GM19193 (cell line): Measurements from ENCODE around the gene ZNF511.

Source experiments
- POLR2A ChIP-seq: IDR thresholded peaks from 4 replicates; pipeline ENCODE4 v1.6.1; 2011; ENCODE audit not compliant: insufficient read depth, insufficient read length; ENCODE audit errors: extremely low read depth

The ZNF511 gene

GRCh38 chr10:133271521-133272300 lies 37.0 kb upstream of the ZNF511 start:
- no peak for TF ChIP-seq POLR2A

GRCh38 chr10:133272301-133272963 lies 36.3 kb upstream of the ZNF511 start:
- no peak for TF ChIP-seq POLR2A

GRCh38 chr10:133272964-133273420 lies 35.7 kb upstream of the ZNF511 start:
- no peak for TF ChIP-seq POLR2A

GRCh38 chr10:133273534-133274143 lies 35.1 kb upstream of the ZNF511 start:
- TF ChIP-seq POLR2A, result no peak

GRCh38 chr10:133274751-133275683 lies 33.7 kb upstream of the ZNF511 start:
- TF ChIP-seq POLR2A, result peak; percentile 41

- TF ChIP-seq POLR2A, result peak; percentile 54
Measured at GRCh38 chr10:133275684-133276092, 33.0 kb upstream of the ZNF511 start.

GRCh38 chr10:133276100-133276434 lies 32.6 kb upstream of the ZNF511 start:
- no peak for TF ChIP-seq POLR2A

GRCh38 chr10:133276435-133277201 lies 32.1 kb upstream of the ZNF511 start, which contains the start of gene ADAM8:
ADAM8 (minus strand) TSS chr10:133276868; CDS start chr10:133276817, 51 bp downstream.
- peak; percentile 84 for TF ChIP-seq POLR2A

GRCh38 chr10:133277277-133277992 lies 31.3 kb upstream of the ZNF511 start:
- TF ChIP-seq POLR2A, result no peak

GRCh38 chr10:133277993-133278576 lies 30.6 kb upstream of the ZNF511 start:
- no peak for TF ChIP-seq POLR2A

- no peak for TF ChIP-seq POLR2A
Measured at GRCh38 chr10:133278577-133279265, 30.0 kb upstream of the ZNF511 start.
